Islet of Langerhans (tissue), 1 donor: ENCODE data around the gene KLRC4.
"Not testable (repeated sequence)": the region's sequence is repeated elsewhere in the genome, so short reads cannot be mapped to it uniquely, and the experiment has no call there.

Experiments used
- FAIRE-seq: peaks from one replicate; lab custom pipeline; 2011; peaks lifted over from hg19 to GRCh38; lab: Jason Lieb, UNC

KLRC4 gene, protein sequence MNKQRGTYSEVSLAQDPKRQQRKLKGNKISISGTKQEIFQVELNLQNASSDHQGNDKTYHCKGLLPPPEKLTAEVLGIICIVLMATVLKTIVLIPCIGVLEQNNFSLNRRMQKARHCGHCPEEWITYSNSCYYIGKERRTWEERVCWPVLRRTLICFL

DNA sequence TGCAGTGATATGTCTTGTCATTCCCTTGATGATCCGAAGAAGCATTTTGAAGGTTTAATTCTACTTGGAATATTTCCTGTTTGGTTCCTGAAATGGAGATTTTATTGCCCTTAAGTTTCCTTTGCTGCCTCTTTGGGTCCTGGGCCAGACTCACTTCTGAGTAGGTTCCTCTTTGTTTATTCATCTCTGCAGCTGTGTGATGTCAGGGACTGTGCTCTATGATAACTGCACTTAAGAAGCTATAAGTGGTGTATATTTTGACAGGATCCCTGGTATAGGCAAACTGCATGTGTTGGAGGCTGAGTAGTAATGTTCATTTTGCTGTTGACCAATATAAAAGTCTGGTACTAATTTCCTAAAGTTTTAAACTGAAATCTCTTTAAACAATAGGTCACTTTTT, at the start of gene KLRC4:
Gene KLRC4, minus strand, starts transcription at position 366 of the 400 bp plus-strand sequence. Its CDS starts 182 bp downstream, at position 184.
- FAIRE-seq, result no peak

DNA sequence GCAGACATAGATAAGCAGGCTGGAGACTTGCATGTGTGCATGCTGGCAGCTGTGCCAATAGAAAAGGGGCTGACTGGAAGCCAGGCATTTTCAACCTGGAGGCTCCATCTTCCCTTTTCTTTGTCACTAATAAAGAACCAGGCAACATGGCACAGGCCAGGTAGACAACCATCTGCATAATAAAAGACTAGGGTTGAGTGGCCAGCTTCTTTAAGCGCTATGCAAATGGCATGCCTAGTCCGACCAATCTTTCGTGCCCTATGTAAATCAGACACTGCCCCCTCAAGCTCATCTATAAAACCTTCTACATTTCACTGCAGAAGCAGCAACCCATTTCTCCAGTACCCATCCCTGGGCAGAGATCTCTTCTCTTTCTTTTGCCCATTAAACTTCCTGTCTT, 48.2 kb upstream of the KLRC4 start:
- FAIRE-seq, result no peak

DNA sequence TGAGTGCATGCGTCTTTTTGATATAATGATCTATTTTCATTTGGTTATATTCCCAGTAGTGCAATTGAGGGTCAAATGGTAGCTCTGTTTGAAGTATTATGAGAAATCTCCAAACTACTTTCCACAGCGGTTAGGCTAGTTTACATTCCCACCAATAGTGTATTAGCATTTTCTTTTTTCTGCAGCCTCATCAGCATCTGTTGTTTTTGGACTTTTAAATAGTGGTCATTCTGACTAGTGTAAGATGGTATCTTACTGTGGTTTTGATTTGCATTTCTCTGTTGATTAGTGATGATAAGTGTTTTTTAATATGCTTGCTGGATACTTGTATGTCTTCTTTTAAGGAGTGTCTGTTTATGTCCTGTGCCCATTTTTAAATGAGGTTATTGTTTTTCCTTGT, 47.3 kb upstream of the KLRC4 start:
- FAIRE-seq, result no peak

DNA sequence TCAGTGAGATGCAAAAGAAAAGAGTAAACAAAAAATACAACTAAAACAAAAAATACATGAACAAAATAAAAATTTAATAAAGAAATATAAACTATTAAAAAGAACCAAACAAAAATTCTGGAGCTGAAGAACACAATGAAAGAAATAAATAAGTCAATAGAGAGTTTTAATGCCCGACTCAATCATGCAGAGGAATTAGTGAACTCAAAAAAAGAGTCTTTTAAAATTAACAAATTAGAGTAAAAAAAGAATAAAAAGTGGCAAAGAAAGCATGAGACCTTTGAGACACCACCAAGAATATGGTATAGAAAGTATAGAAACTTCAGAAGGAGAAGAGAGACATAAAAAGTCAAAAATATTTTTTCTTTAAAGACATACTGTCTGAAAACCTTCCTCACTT, 46.2 kb upstream of the KLRC4 start:
- no peak for FAIRE-seq

DNA sequence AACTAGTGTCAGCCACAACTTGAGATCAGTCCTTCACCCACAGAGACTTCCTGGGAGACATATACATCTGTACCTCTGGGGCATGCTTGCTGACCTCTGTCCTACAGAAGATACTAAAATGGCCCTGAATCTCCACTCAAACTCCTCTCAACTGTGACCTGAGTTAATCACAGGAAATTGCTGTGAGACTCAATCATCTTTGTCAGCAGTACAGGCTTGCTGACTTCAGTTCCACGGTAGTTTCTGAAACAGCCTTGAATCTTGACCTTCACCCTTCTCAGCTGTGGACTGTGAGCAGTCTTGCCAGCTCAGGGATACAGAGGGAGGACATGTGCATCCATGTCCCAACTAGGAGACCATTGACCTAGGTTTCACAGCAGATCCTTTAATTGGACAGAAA, 45.0 kb upstream of the KLRC4 start:
- no peak for FAIRE-seq

DNA sequence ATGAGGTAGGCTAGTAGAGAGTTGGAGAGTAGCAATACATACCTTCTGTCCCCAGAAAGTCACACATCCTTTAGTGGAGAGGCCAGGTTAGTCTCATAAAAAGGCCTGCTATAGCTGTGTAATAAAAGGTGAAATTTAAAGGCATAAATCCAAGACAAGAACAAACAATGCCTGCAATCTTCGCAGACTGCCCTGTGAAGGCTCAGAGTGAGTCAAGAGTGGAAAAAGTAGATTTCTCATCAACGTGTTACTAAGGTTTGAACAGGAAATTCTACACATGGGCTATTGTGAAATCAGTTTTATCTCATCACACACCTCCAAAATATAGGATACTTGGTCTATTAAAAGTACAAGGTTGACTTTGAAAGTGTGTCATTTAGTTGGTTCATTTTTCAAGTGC, 43.6 kb upstream of the KLRC4 start, which contains the start of gene KLRC1:
Gene KLRC1, minus strand, starts transcription at position 222 of the 400 bp plus-strand sequence. CDS start 2,221 bp downstream, outside the sequence.
- FAIRE-seq, result no peak

DNA sequence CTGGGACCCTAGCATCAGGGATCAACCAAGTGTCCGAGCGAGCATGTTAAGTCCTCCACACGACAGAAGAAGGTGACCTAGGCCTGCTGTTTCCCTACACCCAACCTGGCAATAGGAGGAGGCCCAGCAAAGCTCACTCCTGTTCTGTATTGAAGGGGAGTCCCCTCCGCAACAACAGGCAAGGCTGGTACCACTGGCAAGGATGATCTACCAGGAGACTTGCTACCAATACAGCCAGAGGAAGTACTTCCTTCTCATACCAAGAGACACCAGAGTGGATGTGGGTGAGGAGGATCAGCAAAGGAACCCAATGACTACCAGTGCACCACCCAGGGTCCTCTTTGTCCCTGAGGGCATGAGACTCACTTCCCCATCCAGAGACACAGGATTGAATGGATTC, 38.7 kb upstream of the KLRC4 start:
- FAIRE-seq, result no peak

DNA sequence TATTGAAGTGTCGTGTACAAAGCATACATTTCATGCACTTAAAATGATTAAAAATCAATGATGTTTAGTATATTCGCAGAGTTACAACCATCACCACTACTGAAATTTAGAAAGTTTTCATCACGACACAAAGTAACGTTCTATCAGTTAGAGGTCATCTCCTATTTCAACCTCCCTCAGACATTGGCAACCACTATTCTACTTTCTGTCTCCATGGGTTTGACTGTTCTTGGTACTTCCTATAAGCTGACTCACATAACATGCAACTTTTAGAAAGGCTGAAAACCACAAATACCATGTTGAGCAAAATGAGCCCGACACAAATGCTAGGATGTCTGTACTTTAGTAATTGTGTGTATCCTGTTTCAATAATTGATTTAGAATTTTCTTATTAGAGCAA, 36.5 kb upstream of the KLRC4 start:
- FAIRE-seq, result peak; percentile 70

DNA sequence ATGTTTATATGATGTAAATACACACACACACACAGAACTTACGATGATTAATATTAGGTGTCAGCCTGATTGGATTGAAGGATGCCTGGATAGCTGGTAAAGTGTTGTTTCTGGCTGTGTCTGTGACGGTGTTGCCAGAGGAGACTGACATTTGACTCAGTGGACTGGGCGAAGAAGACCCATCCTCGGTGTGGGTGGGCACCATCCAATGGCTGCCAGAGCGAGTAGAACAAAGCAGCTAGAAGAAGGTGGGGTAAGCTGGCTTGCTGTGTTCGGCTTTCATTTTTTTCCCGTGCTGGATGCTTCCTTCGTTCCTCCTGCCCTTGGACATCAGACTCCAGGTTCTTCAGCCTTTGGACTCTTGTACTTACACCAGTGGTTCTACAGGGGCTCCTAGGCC, 31.6 kb upstream of the KLRC4 start:
- not testable (repeated sequence) for FAIRE-seq

DNA sequence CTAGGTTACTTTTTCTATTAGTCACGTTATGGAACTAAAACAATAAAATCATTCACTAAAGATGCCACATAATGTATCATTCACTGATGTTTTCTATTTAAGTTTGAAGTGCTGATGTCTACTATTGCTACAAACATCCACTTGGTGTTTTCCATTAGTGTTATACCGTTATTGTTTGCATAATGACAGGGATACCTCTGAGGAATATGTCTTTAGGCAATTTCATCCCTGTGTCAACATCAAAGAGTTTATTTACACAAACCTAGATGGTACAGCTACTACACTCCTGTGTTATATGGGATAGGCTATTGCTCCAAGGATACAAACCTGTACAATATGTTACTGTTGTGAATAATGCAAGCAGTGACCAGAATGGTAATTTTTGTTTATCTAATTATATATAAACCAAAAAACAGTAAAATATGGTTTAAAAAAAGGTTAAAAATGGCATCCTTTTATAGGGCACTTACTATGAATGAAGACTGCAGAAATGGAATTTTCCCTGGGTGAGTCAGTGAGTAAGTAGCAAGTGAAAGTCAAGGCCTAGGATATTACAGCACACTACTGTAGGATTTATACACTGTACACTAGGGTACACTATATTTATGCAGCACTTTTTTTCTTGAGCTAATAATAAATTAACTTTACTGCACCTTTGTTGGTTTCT, 30.2 kb upstream of the KLRC4 start:
- peak; percentile 95 for FAIRE-seq

DNA sequence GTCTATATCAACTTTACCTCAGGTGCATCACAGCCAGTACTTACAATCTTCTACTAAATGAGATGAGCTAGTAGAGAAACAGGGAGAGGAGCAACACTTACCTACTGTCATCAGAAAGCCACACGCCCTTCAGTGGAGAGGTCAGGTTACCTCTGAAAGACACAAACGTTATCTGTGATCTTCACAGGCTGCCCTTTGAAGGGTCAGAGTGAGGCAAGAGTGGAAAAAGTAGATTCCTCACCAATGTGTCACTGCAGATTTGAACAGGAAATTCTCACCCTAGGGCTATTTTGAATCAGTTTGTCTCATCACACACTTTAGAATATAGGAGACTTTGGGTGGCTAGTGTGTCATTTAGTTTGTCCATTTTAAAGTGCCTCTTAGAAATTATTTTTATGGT, 28.0 kb upstream of the KLRC4 start:
- not testable (repeated sequence) for FAIRE-seq

DNA sequence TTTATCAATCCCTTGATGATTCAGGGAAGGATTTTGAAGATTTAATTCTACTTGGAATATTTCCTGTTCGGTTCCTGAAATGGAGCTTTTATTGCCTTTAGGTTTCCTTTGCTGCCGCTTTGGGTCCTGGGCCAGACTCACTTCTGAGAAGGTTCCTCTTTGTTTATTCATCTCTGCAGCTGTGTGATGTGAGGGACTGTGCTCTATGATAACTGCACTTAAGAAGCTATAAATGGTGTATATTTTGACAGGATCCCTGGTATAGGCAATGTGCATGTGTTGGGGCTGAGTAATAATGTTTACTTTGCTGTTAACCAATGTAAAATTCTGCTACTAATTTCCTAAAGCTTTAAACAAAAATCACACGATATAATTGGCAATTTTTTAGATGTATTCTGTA, 26.3 kb upstream of the KLRC4 start, which contains the start of gene KLRC2:
Gene KLRC2, minus strand, starts transcription at position 195 of the 400 bp plus-strand sequence. Its CDS starts 24 bp downstream, at position 171.
- peak; percentile 72 for FAIRE-seq

DNA sequence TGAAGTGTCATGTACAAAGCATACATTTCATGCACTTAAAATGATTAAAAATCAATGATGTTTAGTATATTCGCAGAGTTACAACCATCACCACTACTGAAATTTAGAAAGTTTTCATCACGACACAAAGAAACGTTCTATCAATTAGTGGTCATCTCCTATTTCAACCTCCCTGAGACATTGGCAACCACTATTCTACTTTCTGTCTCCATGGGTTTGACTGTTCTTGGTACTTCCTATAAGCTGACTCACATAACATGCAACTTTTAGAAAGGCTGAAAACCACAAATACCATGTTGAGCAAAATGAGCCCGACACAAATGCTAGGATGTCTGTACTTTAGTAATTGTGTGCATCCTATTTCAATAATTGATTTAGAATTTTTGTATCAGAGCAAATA, 21.1 kb upstream of the KLRC4 start:
- not testable (repeated sequence) for FAIRE-seq

DNA sequence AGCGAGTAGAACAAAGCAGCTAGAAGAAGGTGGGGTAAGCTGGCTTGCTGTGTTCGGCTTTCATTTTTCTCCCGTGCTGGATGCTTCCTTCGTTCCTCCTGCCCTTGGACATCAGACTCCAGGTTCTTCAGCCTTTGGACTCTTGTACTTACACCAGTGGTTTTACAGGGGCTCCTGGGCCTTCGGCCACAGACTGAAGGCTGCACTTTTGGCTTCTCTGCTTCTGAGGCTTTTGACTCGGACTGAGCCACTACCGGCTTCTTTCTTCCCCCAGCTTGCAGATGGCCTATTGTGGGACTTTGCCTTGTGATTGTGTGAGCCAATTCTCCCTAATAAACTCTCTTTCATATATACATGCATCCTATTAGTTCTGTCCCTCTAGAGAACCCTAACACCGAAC, 16.4 kb upstream of the KLRC4 start:
- not testable (repeated sequence) for FAIRE-seq

DNA sequence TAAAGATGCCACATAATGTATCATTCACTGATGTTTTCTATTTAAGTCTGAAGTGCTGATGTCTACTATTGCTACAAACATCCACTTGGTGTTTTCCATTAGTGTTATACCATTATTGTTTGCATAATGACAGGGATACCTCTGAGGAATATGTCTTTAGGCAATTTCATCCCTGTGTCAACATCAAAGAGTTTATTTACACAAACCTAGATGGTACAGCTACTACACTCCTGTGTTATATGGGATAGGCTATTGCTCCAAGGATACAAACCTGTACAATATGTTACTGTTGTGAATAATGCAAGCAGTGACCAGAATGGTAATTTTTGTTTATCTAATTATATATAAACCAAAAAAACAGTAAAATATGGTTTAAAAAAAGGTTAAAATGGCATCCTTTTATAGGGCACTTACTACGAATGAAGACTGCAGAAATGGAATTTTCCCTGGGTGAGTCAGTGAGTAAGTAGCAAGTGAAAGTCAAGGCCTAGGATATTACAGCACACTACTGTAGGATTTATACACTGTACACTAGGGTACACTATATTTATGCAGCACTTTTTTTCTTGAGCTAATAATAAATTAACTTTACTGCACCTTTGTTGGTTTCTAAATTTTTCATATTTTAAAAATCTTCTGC, 14.8 kb upstream of the KLRC4 start:
- peak; percentile 61 for FAIRE-seq

DNA sequence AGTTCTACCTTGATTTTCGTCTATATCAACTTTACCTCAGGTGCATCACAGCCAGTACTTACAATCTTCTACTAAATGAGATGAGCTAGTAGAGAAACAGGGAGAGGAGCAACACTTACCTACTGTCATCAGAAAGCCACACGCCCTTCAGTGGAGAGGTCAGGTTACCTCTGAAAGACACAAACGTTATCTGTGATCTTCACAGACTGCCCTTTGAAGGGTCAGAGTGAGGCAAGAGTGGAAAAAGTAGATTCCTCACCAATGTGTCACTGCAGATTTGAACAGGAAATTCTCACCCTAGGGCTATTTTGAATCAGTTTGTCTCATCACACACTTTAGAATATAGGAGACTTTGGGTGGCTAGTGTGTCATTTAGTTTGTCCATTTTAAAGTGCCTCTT, 12.6 kb upstream of the KLRC4 start:
- FAIRE-seq, result not testable (repeated sequence)

DNA sequence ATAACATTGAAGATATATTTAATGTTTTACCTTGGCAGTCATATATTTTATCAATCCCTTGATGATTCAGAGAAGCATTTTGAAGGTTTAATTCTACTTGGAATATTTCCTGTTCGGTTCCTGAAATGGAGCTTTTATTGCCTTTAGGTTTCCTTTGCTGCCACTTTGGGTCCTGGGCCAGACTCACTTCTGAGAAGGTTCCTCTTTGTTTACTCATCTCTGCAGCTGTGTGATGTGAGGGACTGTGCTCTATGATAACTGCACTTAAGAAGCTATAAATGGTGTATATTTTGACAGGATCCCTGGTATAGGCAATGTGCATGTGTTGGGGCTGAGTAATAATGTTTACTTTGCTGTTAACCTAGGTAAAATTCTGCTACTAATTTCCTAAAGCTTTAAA, 10.8 kb upstream of the KLRC4 start, which contains the start of gene KLRC3:
Gene KLRC3, minus strand, starts transcription at position 262 of the 400 bp plus-strand sequence. Its CDS starts 45 bp downstream, at position 217.
- not testable (repeated sequence) for FAIRE-seq

DNA sequence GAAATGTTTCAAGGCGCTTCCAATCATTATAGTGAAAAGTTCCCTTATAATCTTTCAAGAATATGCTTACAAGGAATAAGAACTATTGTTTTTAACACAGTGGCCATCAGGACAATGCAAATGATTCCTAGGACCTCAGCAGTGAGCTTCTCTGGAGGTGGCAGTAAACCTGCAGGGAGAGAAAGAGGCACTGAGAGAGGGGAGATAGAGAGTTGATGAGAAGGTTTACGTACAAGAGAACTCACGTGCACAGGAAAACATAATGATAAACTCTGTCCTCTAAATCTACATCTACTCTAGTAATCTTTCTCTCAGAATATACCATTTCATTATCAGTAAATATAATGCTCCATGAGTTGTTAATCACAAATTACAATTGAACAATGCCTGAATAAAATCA, 715 bp downstream of the KLRC4 start:
- FAIRE-seq, result no peak

DNA sequence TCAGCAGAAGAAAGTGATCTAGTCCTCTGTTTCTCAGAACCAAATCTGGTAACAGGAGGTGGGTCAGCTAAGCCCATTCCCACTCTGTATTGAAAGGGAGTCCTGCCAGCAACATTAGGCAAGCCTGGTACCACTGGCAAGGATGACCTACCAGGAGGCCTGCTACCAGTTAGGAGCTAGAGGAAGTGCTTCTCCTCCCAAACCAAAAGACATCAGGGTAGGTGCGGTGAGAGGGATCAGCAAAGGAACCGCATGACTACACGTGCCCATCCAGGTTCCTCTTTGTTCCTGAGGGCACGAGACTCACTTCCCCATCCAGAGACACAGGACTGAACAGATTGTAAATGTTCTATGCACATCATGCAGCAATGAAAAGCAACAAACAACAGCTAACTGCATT, 2.8 kb downstream of the KLRC4 start:
- FAIRE-seq, result no peak

DNA sequence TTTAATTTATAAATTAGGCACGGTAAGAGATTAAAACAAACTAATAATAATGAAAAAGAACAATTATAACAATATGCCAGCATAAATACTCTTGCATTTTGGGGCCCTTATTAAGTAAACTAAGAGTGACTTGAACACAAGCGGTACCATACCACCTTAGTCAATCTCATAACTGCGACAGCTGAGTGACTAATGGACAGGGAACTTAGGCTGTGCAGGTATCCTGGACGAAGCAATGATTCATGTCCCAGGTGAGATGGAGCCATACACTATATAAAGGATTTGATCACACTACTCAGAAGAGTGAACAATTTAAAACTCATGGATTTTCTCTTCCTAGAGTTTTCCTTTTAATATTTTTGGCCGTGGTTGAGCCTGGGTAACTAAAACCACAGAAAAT, 4.3 kb downstream of the KLRC4 start:
- no peak for FAIRE-seq

DNA sequence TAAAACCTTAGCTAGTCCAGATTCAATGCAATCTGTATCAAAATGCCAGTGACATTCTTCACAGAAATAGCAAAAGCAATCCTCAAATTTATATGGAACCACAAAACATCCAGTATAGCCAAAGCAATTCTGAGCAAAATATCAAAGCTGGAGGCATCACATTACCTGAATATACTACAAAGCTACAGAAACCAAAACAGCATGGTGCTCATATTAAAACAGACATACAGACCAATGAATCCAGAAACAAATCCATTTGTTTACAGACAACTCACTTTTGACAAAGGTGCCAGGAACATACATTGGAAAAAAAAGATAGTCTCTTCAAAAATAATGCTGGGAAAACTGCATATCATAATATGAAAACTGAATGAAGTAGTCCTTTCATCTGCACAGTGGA, 4.8 kb downstream of the KLRC4 start:
- no peak for FAIRE-seq

DNA sequence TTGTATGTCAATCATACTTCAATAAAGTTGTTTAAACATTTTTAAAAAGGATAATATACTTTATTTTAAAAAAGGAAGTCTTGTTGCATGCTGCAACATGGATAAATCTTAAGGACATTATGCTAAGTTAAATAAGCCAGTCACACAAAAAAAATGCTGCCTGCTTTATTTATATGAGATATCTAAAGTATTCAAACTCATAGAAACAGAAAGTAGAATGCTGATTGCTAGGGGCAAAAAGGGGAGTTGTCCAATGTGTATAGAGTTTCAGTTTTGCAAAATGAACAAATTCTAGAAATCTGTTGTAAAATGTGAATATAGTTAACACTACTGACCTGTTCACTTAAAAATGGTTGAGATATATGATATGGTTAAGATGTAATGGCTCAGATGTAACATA, 8.7 kb downstream of the KLRC4 start:
- FAIRE-seq, result no peak

DNA sequence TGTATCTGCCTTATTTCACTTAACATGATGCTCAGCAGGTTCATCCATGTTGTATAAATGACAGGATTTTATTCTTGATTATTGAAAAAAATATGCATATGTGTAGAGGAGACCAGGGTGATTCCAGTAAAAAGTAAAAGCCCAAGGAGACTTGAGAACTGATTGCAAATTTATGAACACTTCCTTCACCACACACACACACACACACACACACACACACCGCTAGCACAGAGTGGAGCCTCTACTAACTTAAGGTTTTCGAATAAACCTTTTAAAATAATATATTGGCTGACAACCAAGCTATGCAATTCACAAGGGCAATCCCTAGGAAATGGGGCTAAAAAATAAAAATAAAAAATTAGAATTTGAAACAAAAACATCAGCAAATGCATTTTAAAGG, 11.4 kb downstream of the KLRC4 start:
- no peak for FAIRE-seq
